ENCODE results near the gene DUSP2. TPM values are rescaled to one million over a fixed set of nuclear protein-coding genes. Genes with fewer than 3 reads are reported as not detected.

The DUSP2 gene
- total and polyA plus RNA-seq, 2 experiments from 2014 or later = 6.6 to 13.0 TPM

GRCh38 chr2:96136129-96136720 lies 9.0 kb downstream of the DUSP2 start (continued):
- TF ChIP-seq, protein P1, sequence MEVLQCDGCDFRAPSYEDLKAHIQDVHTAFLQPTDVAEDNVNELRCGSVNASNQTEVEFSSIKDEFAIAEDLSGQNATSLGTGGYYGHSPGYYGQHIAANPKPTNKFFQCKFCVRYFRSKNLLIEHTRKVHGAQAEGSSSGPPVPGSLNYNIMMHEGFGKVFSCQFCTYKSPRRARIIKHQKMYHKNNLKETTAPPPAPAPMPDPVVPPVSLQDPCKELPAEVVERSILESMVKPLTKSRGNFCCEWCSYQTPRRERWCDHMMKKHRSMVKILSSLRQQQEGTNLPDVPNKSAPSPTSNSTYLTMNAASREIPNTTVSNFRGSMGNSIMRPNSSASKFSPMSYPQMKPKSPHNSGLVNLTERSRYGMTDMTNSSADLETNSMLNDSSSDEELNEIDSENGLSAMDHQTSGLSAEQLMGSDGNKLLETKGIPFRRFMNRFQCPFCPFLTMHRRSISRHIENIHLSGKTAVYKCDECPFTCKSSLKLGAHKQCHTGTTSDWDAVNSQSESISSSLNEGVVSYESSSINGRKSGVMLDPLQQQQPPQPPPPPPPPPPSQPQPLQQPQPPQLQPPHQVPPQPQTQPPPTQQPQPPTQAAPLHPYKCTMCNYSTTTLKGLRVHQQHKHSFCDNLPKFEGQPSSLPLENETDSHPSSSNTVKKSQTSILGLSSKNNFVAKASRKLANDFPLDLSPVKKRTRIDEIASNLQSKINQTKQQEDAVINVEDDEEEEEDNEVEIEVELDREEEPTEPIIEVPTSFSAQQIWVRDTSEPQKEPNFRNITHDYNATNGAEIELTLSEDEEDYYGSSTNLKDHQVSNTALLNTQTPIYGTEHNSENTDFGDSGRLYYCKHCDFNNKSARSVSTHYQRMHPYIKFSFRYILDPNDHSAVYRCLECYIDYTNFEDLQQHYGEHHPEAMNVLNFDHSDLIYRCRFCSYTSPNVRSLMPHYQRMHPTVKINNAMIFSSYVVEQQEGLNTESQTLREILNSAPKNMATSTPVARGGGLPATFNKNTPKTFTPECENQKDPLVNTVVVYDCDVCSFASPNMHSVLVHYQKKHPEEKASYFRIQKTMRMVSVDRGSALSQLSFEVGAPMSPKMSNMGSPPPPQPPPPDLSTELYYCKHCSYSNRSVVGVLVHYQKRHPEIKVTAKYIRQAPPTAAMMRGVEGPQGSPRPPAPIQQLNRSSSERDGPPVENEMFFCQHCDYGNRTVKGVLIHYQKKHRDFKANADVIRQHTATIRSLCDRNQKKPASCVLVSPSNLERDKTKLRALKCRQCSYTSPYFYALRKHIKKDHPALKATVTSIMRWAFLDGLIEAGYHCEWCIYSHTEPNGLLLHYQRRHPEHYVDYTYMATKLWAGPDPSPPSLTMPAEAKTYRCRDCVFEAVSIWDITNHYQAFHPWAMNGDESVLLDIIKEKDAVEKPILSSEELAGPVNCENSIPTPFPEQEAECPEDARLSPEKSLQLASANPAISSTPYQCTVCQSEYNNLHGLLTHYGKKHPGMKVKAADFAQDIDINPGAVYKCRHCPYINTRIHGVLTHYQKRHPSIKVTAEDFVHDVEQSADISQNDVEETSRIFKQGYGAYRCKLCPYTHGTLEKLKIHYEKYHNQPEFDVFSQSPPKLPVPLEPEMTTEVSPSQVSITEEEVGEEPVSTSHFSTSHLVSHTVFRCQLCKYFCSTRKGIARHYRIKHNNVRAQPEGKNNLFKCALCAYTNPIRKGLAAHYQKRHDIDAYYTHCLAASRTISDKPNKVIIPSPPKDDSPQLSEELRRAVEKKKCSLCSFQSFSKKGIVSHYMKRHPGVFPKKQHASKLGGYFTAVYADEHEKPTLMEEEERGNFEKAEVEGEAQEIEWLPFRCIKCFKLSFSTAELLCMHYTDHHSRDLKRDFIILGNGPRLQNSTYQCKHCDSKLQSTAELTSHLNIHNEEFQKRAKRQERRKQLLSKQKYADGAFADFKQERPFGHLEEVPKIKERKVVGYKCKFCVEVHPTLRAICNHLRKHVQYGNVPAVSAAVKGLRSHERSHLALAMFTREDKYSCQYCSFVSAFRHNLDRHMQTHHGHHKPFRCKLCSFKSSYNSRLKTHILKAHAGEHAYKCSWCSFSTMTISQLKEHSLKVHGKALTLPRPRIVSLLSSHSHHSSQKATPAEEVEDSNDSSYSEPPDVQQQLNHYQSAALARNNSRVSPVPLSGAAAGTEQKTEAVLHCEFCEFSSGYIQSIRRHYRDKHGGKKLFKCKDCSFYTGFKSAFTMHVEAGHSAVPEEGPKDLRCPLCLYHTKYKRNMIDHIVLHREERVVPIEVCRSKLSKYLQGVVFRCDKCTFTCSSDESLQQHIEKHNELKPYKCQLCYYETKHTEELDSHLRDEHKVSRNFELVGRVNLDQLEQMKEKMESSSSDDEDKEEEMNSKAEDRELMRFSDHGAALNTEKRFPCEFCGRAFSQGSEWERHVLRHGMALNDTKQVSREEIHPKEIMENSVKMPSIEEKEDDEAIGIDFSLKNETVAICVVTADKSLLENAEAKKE (CRISPR knock-in tag; IDR thresholded peaks at IDR 0.05) = no peak
- TF ChIP-seq EZH2 (IDR thresholded peaks at IDR 0.05; ENCODE audit: low read depth, unreplicated experiment) = no peak
- no peak for TF ChIP-seq ZNF114 (CRISPR knock-in tag; IDR thresholded peaks at IDR 0.05)
- no peak for TF ChIP-seq CREB1 (CRISPR knock-in tag; IDR thresholded peaks at IDR 0.05; ENCODE audit: low read depth)
- no peak for TF ChIP-seq EZH2phosphoT487 (IDR thresholded peaks at IDR 0.05; ENCODE audit: unreplicated experiment)
- TF ChIP-seq, protein P2, sequence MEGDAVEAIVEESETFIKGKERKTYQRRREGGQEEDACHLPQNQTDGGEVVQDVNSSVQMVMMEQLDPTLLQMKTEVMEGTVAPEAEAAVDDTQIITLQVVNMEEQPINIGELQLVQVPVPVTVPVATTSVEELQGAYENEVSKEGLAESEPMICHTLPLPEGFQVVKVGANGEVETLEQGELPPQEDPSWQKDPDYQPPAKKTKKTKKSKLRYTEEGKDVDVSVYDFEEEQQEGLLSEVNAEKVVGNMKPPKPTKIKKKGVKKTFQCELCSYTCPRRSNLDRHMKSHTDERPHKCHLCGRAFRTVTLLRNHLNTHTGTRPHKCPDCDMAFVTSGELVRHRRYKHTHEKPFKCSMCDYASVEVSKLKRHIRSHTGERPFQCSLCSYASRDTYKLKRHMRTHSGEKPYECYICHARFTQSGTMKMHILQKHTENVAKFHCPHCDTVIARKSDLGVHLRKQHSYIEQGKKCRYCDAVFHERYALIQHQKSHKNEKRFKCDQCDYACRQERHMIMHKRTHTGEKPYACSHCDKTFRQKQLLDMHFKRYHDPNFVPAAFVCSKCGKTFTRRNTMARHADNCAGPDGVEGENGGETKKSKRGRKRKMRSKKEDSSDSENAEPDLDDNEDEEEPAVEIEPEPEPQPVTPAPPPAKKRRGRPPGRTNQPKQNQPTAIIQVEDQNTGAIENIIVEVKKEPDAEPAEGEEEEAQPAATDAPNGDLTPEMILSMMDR (conservative IDR thresholded peaks at IDR 0.05; ENCODE audit: low read depth in 2 of 2) = no peak
- TF ChIP-seq NANOG (IDR thresholded peaks at IDR 0.05; ENCODE audit: borderline replicate concordance) = no peak
- no peak for TF ChIP-seq STAT1 (IDR thresholded peaks at IDR 0.05; ENCODE audit: unreplicated experiment)
- no peak for TF ChIP-seq JUNB (IDR thresholded peaks at IDR 0.05; ENCODE audit: unreplicated experiment)

Data from GM23338 (cell line).